ENCODE measurements around the gene PACRG.

- TF ChIP-seq, protein P1, sequence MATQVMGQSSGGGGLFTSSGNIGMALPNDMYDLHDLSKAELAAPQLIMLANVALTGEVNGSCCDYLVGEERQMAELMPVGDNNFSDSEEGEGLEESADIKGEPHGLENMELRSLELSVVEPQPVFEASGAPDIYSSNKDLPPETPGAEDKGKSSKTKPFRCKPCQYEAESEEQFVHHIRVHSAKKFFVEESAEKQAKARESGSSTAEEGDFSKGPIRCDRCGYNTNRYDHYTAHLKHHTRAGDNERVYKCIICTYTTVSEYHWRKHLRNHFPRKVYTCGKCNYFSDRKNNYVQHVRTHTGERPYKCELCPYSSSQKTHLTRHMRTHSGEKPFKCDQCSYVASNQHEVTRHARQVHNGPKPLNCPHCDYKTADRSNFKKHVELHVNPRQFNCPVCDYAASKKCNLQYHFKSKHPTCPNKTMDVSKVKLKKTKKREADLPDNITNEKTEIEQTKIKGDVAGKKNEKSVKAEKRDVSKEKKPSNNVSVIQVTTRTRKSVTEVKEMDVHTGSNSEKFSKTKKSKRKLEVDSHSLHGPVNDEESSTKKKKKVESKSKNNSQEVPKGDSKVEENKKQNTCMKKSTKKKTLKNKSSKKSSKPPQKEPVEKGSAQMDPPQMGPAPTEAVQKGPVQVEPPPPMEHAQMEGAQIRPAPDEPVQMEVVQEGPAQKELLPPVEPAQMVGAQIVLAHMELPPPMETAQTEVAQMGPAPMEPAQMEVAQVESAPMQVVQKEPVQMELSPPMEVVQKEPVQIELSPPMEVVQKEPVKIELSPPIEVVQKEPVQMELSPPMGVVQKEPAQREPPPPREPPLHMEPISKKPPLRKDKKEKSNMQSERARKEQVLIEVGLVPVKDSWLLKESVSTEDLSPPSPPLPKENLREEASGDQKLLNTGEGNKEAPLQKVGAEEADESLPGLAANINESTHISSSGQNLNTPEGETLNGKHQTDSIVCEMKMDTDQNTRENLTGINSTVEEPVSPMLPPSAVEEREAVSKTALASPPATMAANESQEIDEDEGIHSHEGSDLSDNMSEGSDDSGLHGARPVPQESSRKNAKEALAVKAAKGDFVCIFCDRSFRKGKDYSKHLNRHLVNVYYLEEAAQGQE (IDR thresholded peaks at IDR 0.05; ENCODE audit: unreplicated experiment) = no peak
- TF ChIP-seq POLR2AphosphoS5 (IDR thresholded peaks at IDR 0.05; ENCODE audit: low read depth) = no peak
- no peak for TF ChIP-seq CREB1 (CRISPR knock-in tag; IDR thresholded peaks at IDR 0.05; ENCODE audit: low read depth)
- TF ChIP-seq CTCF (conservative IDR thresholded peaks at IDR 0.05; ENCODE audit: low read depth in 2 of 2) = no peak
- no peak for TF ChIP-seq EZH2 (IDR thresholded peaks at IDR 0.05; ENCODE audit: low read depth, unreplicated experiment)
- TF ChIP-seq EZH2phosphoT487 (IDR thresholded peaks at IDR 0.05; ENCODE audit: unreplicated experiment) = no peak
- no peak for TF ChIP-seq JUNB (IDR thresholded peaks at IDR 0.05; ENCODE audit: unreplicated experiment)
- no peak for TF ChIP-seq ZNF331 (CRISPR knock-in tag; IDR thresholded peaks at IDR 0.05; ENCODE audit: low read depth)
- no peak for TF ChIP-seq ETS1 (IDR thresholded peaks at IDR 0.05)
Measured at GRCh38 chr6:163302747-163303146, 575.0 kb downstream of the PACRG start.
